SK-N-MC (cell line): ENCODE data around the gene TGM5.
"Not testable (repeated sequence)": the region's sequence is repeated elsewhere in the genome, so short reads cannot be mapped to it uniquely, and the experiment has no call there.

ENCODE experiments used
- DNase-seq: peaks from one replicate; pipeline ENCODE4 v3.0.0-alpha.2; 2011; ENCODE audit warnings: low read depth, low spot score
- H3K27ac ChIP-seq: fragments of 200-600 bp; sonication (generic); 2 replicates; pipeline ENCODE4 v1.5.1; 2016; ENCODE audit warnings: mixed run types
- H3K36me3 ChIP-seq: fragments of 200-600 bp; sonication (generic); 2 replicates; pipeline ENCODE4 v1.6.1; 2017; ENCODE audit warnings: antibody characterized with exemption, low read length, mixed read lengths; ENCODE audit not compliant: insufficient read depth
- H3K4me3 ChIP-seq: fragments of 200-600 bp; sonication (generic); 2 replicates; pipeline ENCODE4 v1.5.1; 2016
- H3K9ac ChIP-seq: fragments of 200-600 bp; sonication (generic); 2 replicates; pipeline ENCODE4 v1.8.0; 2017; ENCODE audit warnings: mixed run types, mixed read lengths; ENCODE audit not compliant: insufficient read length
- H3K9me3 ChIP-seq: fragments of 200-600 bp; sonication (generic); 2 replicates; pipeline ENCODE4 v1.6.1; 2017; ENCODE audit warnings: low read depth, mild to moderate bottlenecking, antibody characterized with exemption, low read length, moderate library complexity, mixed read lengths
- EZH2 ChIP-seq: fragments of 200-600 bp; sonication (generic); IDR thresholded peaks from one replicate; pipeline ENCODE4 v1.6.1; 2017; ENCODE audit warnings: antibody characterized with exemption
- FOXP2 ChIP-seq: optimal IDR thresholded peaks from 2 replicates; pipeline ENCODE3; 2011; ENCODE audit warnings: mild to moderate bottlenecking, moderate library complexity; ENCODE audit not compliant: insufficient read depth; ENCODE audit errors: extremely low read length, control extremely low read depth
- POLR2AphosphoS5 ChIP-seq: IDR thresholded peaks from 2 replicates; pipeline ENCODE4 v1.6.1; 2012; ENCODE audit warnings: mild to moderate bottlenecking, low read depth, low read length, borderline replicate concordance

Gene TGM5

DNA sequence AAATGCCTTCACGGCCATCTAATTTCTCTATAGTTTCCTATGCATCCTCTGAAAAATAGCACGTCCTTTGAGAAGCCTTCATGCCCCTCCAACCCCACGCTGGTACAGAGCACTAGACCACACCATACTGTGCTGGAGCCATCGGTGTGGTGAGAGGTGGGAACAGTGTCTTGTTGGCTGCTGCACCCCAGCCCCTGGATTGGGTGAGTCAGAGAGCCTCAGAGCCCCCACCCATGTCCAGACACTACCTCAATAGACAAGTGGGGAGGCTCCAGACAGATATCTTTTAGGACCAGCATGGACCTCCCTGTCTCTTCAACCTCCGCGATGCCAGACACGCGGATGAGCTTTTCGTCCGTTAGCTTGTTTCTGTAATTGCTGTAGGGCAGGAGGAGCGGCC lies 12.1 kb upstream of the TGM5 start:
- H3K36me3 ChIP-seq, result no peaks in the 10 kb centered on the region
- no peak for DNase-seq
- no peaks in the 10 kb centered on the region for H3K9me3 ChIP-seq
- H3K9ac ChIP-seq, result no peak overlapping the region
- H3K27ac ChIP-seq, result no peak overlapping the region
- TF ChIP-seq FOXP2, result no peak
- no peak for TF ChIP-seq POLR2AphosphoS5
- TF ChIP-seq EZH2, result no peak
- H3K4me3 ChIP-seq, result no peak overlapping the region

DNA sequence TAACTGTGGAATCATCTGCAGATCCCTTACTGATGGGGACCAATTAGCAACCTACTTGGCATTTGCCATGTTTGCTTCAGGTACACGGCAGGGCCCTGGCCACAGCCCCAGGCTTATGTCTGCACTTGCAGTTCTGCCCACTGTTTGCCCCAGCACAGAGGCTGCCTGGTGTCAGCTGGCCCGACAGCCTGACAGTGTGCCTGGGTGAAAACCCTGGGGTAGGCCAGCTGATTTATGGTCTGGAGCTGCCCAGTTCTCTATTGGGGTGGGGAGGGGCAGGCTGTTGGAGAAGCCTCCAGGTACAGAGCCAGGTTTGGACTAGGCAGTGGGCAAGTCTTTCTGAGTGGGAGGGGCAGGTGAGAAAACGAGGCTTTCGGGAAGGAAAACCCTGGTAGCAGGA lies 11.2 kb upstream of the TGM5 start:
- Histone ChIP-seq H3K9me3 (no peaks in the 10 kb centered on the region), H3K36me3 (no peaks in the 10 kb centered on the region), H3K27ac (no peak overlapping the region), H3K4me3 (no peak overlapping the region), H3K9ac (no peak overlapping the region)
- DNase-seq, result no peak
- TF ChIP-seq FOXP2 (no peak), POLR2AphosphoS5 (no peak), EZH2 (no peak)

DNA sequence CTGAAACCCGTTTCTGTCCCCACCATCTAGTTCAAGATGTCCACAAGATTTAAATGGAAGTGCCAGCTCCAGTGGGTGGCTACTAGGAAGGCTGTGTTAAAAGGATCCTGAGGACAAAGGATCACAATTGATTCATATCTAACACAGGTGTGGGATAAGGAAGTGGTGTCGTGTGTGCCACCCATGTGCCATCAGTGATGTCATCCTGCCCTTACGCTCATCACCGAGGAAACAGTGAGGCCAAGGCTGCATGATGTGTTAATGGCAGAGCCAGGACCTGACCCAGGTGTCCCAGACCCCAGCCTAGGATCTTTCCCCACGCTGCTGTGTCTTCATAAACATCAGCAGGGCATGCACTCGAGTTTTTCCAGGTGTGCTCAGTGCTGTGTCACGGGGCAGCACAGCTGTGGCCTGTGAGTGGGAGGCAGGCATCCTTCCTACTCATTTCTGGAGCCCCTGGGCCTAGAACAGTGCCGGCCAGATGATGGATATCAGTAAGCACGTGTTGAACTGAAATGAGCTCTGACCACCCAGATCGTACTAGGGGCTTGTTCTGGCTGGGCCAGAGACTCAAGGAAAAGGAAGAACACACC lies 10.6 kb upstream of the TGM5 start:
- Histone ChIP-seq H3K36me3 (no peaks in the 10 kb centered on the region), H3K27ac (no peak overlapping the region), H3K4me3 (no peak overlapping the region), H3K9ac (no peak overlapping the region), H3K9me3 (no peaks in the 10 kb centered on the region)
- DNase-seq, result no peak
- TF ChIP-seq EZH2, result no peak
- TF ChIP-seq FOXP2, result no peak
- TF ChIP-seq POLR2AphosphoS5, result no peak

DNA sequence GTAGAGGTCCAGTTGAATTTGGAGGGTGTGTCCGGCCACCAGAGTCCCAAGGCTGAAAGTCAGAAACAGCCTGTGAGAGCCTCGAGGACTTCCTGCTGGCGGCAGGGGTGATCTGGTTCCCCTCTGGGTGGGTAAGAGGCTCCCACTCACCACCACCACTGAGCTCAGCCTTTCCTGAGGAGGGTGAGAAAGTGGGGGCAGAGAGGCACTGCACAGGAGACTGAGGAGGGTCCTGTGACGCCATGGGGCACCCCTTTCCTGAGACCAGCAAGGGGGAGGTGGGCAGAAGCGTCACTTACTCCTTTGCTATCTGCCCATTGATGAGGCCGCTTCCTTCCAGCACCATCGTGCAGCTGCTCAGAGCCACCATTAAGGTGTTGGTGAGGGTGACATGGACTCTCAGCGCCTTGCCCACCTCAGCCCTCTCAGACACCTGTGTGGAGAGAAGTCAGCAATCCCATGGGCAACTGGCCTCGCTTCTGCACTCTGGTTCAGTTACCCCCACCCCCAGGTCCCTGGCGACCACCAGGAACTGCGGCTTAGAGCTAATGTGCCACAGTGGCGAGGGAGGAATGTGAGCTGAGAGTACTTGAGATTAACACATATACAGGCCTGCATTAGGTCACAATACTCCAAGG lies 10.0 kb upstream of the TGM5 start:
- no peaks in the 10 kb centered on the region for H3K9me3 ChIP-seq
- no peaks in the 10 kb centered on the region for H3K36me3 ChIP-seq
- TF ChIP-seq EZH2, result no peak
- no peak for TF ChIP-seq POLR2AphosphoS5
- no peak for TF ChIP-seq FOXP2
- no peak overlapping the region for H3K27ac ChIP-seq
- no peak overlapping the region for H3K9ac ChIP-seq
- no peak for DNase-seq
- no peak overlapping the region for H3K4me3 ChIP-seq

DNA sequence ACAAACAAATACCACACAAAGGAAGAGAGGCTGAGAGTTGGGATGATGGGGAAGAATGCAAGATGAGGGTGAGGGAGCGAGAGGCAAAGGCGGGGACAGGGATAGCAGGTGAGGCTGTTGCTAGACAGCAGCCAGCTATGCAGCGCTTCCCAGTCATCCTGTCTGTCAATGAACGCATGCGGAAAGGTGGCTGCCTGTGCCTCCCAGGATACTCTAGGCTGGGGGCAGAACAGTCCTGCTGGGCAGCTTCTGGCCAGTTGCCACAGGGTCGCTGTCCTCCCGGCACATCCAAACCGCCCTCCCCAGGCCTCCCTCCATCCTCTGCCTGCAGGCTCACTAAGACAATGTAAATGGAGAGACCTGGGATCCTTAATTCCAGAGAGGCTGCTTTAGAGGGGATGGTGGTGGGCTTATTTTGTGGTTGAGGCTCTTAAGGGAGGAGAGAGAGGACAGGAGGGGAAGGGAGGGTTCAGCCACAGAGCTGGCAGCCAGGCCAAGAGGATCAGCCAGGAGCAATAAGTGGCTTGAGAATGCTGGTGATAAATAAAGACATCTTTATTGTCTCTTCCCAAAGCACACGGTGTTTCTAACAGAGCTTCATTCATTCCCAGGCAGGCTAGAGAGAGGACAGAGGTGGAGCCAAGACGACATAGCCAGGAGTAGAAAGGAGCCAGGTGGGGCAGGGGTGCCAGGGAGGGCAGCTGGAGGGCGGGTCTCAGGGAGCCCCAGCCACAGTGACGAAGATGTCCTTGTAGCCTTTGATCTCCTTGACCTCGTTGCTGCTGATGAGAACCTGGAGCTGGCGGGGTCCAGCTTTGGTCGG lies 9.2 kb upstream of the TGM5 start:
- no peak for TF ChIP-seq FOXP2
- no peak for TF ChIP-seq POLR2AphosphoS5
- TF ChIP-seq EZH2, result no peak
- Histone ChIP-seq H3K27ac (no peak overlapping the region), H3K4me3 (no peak overlapping the region), H3K9me3 (no peaks in the 10 kb centered on the region), H3K9ac (no peak overlapping the region), H3K36me3 (no peaks in the 10 kb centered on the region)
- no peak for DNase-seq

DNA sequence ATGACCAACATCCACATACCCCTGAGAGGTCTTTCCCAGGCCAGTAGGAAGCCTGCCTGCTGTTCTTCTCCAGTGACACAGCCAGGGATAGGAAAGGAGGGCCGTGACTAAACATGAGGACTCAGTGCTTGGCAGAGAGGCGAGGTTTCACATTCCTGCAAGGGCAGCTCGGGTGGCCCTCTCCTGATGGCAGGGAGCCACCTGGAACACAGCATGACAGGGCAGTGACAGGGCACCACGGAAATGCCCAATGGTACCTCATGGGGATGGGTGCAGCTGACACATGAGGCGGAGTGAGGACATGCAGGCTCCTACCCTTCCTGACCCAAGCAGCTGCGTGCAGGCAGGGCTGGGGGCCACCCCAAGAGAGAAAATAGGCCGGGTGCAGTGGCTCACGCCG lies 7.4 kb upstream of the TGM5 start:
- no peak for DNase-seq
- Histone ChIP-seq H3K36me3 (no peaks in the 10 kb centered on the region), H3K9me3 (no peaks in the 10 kb centered on the region), H3K9ac (no peak overlapping the region), H3K4me3 (no peak overlapping the region), H3K27ac (no peak overlapping the region)
- TF ChIP-seq EZH2, result no peak
- TF ChIP-seq FOXP2, result no peak

DNA sequence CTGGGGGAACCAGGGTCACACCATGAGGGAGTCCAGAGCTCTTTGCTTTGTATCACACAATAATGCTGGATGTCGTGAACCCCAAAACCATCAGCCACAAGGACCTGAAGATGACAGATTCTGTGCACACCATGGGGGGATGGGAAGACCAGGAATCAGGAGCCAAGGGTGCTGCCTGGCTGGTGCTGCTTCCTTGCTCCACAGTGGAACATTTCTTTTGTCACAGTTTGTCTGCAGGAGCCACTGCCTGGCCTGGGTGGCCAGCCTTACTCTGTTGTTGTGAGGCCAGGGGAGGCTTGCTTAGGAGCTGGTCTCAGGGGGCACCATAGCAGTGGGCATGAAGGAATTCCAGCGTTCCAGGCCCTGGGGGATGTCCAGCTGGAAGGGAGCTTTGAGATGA lies 6.5 kb upstream of the TGM5 start:
- H3K36me3 ChIP-seq, result no peaks in the 10 kb centered on the region
- no peak overlapping the region for H3K4me3 ChIP-seq
- H3K27ac ChIP-seq, result no peak overlapping the region
- no peak for DNase-seq
- no peaks in the 10 kb centered on the region for H3K9me3 ChIP-seq
- TF ChIP-seq POLR2AphosphoS5 (no peak), FOXP2 (no peak), EZH2 (no peak)
- H3K9ac ChIP-seq, result no peak overlapping the region

DNA sequence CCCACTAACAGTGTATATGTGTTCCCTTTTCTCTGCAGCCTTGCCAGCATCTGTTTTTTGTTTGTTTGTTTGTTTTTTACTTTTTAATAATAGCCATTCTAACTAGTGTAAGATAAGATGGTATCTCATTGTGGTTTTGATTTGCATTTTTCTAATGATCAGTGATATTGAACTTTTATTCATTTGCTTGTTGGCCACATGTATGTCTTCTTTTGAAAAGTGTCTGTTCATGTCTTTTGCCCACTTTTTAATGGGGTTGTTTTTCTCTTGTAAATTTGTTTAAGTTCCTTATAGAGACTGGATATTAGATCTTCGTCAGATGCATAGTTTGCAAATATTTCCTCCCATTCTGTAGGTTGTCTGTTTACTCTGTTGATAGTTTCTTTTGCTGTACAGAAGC lies 5.2 kb upstream of the TGM5 start:
- H3K4me3 ChIP-seq, H3K27ac ChIP-seq, H3K9me3 ChIP-seq, DNase-seq, H3K36me3 ChIP-seq, H3K9ac ChIP-seq: not testable (repeated sequence)
